ENCODE measurements around the gene OR5AC2. TPM values are rescaled to one million over a fixed set of nuclear protein-coding genes. Genes with fewer than 3 reads are reported as not detected.

OR5AC2 gene
- total RNA-seq: not detected in 2 replicates

GRCh38 chr3:98086873-98087272 lies at the start of gene OR5AC2:
Gene OR5AC2, plus strand, starts transcription at chr3:98087173. Its CDS starts 0 bp downstream, at chr3:98087173.

GRCh38 chr3:98130421-98130820 lies 43.4 kb downstream of the OR5AC2 start, which contains the start of gene OR5H1:
Gene OR5H1, plus strand, starts transcription at chr3:98130721. Its CDS starts 1,977 bp downstream, at chr3:98132698.

Other genes starting within 250 kb of the OR5AC2 start
- 26.0 and 33.1 TPM in 2 replicates for gene RIOX2, start 114.7 kb upstream of the OR5AC2 start, total RNA-seq
- not detected in 2 replicates for gene GABRR3, start 51.9 kb upstream of the OR5AC2 start, total RNA-seq
- gene OR5H1, start 43.5 kb downstream of the OR5AC2 start, total RNA-seq: not detected in 2 replicates
- gene OR5H14, start 60.3 kb downstream of the OR5AC2 start, total RNA-seq: not detected in 2 replicates
- not detected in 2 replicates for gene OR5H15, start 79.5 kb downstream of the OR5AC2 start, total RNA-seq
- gene OR5H6, start 177.1 kb downstream of the OR5AC2 start, total RNA-seq: not detected in 2 replicates
- gene OR5H2, start 195.3 kb downstream of the OR5AC2 start, total RNA-seq: not detected in 2 replicates

All from pericardium fibroblast (primary cell).